HG02970 (cell line): ENCODE results near the gene PRKCB.
"Not testable (repeated sequence)": the region's sequence is repeated elsewhere in the genome, so short reads cannot be mapped to it uniquely, and the experiment has no call there.

Source experiments
- ATAC-seq: cut with Tn5 transposase; IDR thresholded peaks from one replicate; pipeline ENCODE4 v1.9.1; 2021; ENCODE audit warnings: mild to moderate bottlenecking, moderate library complexity, moderate number of reproducible peaks; ENCODE audit not compliant: unreplicated experiment, low FRiP score

The PRKCB gene

GRCh38 chr16:23991066-23991465 is 155.3 kb downstream of the PRKCB start:
- no peak for ATAC-seq

DNA sequence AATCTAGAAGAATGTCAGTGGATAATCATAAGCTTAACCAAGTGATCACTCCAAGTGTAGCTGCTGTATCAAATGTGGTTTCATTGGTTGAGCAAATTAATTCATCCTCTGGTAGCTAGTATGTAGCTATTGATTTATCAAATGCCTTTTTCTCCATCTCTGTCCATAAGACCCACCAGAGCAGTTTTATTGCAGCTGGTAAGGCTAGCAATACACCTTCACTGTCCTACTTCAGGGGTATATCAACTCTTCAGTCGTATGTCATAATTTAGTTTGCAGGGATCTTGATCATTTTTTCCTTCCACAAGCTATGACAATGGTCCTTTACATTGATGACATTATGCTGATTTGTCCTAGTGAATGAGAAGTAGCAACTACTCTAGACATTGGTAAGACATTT is 158.8 kb downstream of the PRKCB start:
- no peak for ATAC-seq

DNA sequence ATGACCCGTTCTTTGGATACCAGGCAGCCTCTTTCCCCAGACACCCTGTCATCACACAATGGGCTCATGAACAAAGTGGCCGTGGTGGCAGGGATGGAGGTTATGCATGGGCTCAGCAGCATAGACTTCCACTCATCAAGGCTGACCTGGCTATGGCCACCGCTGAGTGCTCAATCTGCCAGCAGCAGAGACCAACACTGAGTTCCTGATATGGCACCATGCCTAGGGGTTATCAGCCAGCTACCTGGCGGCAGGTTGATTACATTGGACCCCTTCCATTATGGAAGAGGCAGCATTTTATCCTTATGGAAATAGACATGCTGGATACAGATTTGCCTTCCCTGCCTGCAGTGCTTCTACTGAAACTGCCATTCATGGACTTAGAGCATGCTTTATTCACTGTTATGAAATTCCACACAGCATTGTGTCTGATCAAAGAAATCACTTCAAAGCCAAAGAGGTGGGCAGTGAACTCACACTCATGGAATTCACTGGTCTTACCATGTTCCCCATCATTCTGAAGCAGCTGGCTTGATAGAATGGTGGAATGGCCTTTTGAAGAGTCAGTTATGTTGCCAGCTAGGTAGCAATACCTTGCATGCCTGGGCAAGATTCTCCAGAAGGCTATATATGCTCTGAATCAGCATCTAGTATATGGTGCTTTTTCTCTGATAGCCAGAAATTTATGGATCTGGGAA is 160.6 kb downstream of the PRKCB start:
- ATAC-seq, result no peak

DNA sequence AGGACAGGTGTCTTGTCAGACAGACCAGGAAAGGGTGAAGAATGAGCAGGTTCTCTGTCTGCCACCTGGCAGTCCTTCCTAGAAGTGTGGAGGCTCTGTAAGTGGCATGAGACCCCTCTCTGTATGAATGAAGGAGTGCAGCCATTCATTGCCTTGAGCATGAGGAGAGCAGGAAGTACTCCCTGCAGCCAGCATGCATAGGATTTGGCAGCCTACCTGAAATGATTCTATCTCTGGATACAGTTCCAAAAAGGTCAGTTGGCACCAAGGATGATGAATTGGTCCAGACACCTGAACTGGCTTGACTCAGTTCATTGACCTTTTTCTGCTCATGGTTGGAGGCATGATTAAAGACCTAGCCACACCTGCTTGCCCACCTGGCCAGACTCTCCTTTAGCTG is 163.0 kb downstream of the PRKCB start:
- ATAC-seq, result no peak

DNA sequence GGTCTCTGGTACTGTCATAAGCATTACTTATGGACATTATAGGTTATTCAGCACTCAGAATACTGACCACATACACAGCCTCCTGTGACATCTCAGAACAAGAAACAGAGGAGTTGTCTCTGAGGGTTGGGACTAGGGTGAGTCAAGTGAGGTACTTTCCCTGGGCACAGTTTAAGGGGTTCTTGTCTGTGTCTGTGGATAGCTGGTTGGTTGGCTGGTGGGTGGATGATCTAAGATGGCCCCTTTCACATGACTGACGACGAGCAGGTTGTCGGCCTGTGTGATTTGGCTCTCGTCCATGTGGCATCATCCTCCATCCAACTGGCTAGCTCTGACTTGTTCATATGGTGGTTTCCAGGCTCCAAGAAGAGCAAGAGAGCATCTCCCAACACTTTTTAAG is 163.9 kb downstream of the PRKCB start:
- ATAC-seq, result no peak

- ATAC-seq, result no peak
Observed at GRCh38 chr16:24001710-24002109, 165.9 kb downstream of the PRKCB start.

DNA sequence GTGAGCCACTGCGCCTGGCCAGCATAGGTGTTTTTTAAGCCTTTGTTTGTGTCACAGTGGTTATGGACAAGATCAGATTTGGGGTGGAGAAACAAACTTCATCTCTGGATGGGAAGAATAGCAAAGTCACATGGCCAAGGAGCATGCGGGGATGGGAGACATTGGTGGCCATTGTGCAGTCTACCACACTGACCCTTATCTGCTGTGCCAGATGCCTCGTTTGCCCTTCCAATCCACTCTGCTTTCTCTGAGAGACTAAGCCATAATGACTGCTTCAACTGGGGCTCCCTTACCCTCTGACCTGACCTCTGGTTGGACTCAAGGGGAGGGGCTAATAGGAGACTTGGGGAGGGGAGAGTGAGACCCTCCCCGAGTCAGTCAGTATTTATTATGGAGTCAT is 166.8 kb downstream of the PRKCB start:
- ATAC-seq, result no peak

GRCh38 chr16:24005577-24005976 is 169.8 kb downstream of the PRKCB start:
- ATAC-seq, result no peak

GRCh38 chr16:24007391-24007790 is 171.6 kb downstream of the PRKCB start:
- no peak for ATAC-seq

DNA sequence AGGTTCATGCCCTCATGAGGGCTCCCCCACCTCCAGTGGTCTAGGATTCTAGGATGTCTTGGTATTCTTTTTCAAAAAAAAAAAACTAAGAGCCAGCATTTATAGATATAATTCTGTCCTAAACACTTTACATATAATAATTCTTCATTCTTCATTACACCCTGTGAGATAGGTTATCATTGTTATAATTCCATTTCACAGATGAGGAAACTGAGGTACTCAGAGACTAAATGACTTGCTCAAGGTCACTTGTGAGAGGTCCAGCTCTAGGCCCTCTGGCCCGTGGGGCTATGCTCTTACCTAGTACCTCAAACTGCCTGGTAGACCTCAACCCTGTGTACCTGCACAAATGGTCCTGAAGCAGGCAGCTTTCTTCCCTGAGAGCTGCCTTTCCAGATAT is 172.2 kb downstream of the PRKCB start:
- no peak for ATAC-seq

- ATAC-seq, result no peak
Observed at GRCh38 chr16:24009098-24009497, 173.3 kb downstream of the PRKCB start.

DNA sequence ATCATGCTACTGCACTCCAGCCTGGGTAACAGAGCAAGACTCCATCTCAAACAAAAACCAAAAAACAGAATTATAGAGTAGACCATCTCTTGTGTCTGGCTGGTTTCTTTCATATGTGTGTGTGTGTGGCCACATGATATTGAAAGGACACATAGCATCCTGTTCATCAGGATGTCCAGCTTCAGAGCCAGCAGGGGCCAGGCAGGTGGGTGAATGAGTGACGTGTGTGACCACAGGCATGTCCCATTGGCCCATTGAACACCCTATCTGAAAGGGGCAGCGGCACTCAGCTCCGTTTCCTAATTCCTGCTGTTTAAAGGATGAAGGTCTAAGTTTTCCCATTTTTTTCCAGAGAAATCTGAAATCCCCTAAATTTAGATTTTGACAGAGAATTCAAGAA is 174.2 kb downstream of the PRKCB start:
- no peak for ATAC-seq

DNA sequence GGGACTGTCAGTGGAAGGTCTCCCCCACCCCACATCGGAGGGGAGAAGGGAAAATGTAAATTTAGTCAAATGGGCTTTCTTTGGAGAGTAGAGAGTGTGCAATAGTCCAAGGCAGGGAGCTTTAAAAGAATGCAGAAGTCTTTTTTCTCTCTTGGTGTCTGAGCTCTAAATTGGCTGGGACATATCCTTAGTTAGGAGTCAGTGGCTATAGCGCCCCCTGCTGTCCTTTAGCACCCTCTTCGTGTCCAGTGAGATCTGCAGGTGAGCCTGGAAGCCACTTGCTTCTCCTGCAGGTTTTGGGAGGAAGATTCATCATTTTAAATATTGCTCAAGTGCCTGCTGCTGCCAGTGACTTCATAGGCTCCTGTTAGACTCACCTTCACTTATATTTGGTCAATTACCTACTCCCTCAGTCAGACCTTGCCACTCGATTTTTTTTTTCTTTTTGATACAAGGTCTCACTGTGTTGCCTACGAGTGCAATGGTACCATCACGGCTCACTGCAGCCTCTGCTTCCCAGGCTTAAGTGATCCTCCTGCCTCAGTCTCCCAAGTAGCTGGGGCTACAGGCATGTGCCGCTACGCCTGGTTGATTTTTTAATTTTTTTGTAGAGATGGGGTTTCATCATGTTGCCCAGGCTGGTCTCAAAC is 174.8 kb downstream of the PRKCB start:
- no peak for ATAC-seq

DNA sequence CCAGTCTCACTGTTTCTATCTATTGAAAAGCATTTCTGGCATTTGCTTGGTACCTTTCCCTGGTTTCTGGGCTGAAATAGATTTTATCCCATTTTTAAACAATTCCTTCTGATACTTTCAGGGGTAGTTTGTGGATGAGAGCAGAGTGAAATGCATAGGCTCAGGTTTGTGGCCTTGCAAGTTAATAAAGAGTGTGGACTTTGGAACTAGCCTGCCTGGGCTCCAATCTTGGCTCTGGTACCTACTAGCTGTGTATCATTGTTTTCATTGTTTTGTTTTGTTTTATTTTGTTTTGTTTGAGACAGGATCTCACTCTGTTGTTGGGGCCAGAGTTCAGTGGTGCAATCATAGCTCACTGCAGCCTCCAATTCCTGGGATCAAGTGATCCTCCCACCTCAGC is 175.5 kb downstream of the PRKCB start:
- ATAC-seq, result no peak

- no peak for ATAC-seq
Observed at GRCh38 chr16:24013054-24013636, 177.4 kb downstream of the PRKCB start.

- peak; percentile 80 for ATAC-seq
Observed at GRCh38 chr16:24013864-24014645, 178.3 kb downstream of the PRKCB start.

GRCh38 chr16:24014955-24015354 is 179.2 kb downstream of the PRKCB start:
- not testable (repeated sequence) for ATAC-seq

GRCh38 chr16:24015923-24016322 is 180.1 kb downstream of the PRKCB start:
- no peak for ATAC-seq

- no peak for ATAC-seq
Observed at GRCh38 chr16:24018485-24018884, 182.7 kb downstream of the PRKCB start.

DNA sequence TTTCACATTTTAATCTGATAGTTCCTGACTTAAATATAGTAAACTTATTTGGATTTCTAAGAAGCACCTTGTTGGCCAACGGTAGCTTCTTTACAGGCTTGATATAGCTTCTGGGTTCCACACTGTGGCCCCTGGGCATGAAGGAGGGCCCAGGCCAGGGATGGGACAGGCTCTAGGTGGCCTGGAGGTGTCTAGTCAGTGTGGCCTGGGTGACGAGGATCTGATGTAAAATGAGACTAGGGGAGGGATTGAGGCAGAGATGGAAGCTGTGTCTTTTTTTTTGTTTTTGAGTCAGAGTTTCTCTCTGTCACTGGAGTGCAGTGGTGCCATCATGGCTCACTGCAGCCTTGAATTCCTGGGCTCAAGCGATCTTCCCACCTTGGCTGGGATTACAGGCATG is 187.0 kb downstream of the PRKCB start:
- ATAC-seq, result no peak

DNA sequence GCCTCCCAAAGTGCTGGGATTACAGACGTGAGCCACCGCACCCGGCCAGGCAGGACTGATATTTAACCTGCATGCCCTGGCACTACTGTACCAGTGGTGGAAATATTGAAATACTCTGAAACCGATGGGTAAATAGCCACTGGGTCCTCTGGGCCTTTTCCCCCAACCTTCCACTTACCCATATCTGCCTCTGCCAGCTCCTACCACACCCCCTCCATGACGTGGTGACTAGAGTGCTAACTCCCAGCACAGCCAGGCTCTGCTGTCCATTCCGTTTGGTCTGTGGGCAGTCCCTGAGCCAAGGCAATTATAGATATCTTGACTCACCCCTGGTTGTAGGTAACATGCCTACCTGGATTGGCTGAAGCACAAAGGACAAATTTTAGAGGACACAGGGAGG is 187.8 kb downstream of the PRKCB start:
- no peak for ATAC-seq
